ENCODE data around the gene GLT8D2. TPM values are rescaled to one million over a fixed set of nuclear protein-coding genes. Genes with fewer than 3 reads are reported as not detected.
A peak's percentile ranks its signal among the peaks of the same experiment; 100 is the strongest.

The GLT8D2 gene, protein sequence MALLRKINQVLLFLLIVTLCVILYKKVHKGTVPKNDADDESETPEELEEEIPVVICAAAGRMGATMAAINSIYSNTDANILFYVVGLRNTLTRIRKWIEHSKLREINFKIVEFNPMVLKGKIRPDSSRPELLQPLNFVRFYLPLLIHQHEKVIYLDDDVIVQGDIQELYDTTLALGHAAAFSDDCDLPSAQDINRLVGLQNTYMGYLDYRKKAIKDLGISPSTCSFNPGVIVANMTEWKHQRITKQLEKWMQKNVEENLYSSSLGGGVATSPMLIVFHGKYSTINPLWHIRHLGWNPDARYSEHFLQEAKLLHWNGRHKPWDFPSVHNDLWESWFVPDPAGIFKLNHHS
- 0.08 TPM for total RNA-seq (2013)
- polyA plus RNA-seq (not detected), polyA minus RNA-seq (not detected in 2 replicates), total RNA-seq (0 to 2.4 (median 0.07) reads per million in 11 experiments)

GRCh38 chr12:104049903-104050356, at the start of gene GLT8D2:
TSS of gene GLT8D2 (minus strand) at chr12:104050187. CDS start at chr12:104019648, 30,539 bp downstream.
- intact Hi-C loops (cut with micrococcal nuclease) = no loop called here
- Histone ChIP-seq H3K4me1 (ENCODE audit: control insufficient read depth in 1 of 2, insufficient read depth in 2 of 2, low read length in 2 of 2) (peaks cover 0 to 7% of the 10 kb centered on the region in 2 donors), H3K9me3 (replicated peaks in 1 of 2; ENCODE audit: control insufficient read depth in 1 of 2, insufficient read depth in 1 of 2, low read length in 2 of 2) (no peaks in the 10 kb centered on the region), H3K79me2 (ENCODE audit: insufficient read depth, low read length) (no peaks in the 10 kb centered on the region), H3K36me3 (replicated peaks in 1 of 2; ENCODE audit: control insufficient read depth in 1 of 2, insufficient read depth in 2 of 2, low read length in 2 of 2) (no peaks in the 10 kb centered on the region), H3K4me2 (replicated peaks; ENCODE audit: extremely low read depth, low read length, poor library complexity, severe bottlenecking) (peak within 1 kb of the TSS; percentile 12), H2AFZ (ENCODE audit: insufficient read depth, low read depth, low read length, poor library complexity, severe bottlenecking) (peak within 1 kb of the TSS; percentile 32), H4K20me1 (ENCODE audit: insufficient read depth, low read length) (no peaks in the 10 kb centered on the region), H3K9ac (ENCODE audit: insufficient read depth, low read length, poor library complexity, severe bottlenecking) (no peak within 1 kb of the TSS), H3K27me3 (ENCODE audit: control insufficient read depth in 2 of 2, insufficient read depth in 2 of 2, low read length in 2 of 2) (peaks cover 35 to 38% of the 10 kb centered on the region in 2 donors), H3K27ac (ENCODE audit: low read depth in 1 of 2, low read length in 2 of 2) (no peak within 1 kb of the TSS), H3K4me3 (replicated peaks in 1 of 3; ENCODE audit: low read depth in 2 of 3, low read length in 3 of 3) (no peak within 1 kb of the TSS)
- TF ChIP-seq, protein P1, sequence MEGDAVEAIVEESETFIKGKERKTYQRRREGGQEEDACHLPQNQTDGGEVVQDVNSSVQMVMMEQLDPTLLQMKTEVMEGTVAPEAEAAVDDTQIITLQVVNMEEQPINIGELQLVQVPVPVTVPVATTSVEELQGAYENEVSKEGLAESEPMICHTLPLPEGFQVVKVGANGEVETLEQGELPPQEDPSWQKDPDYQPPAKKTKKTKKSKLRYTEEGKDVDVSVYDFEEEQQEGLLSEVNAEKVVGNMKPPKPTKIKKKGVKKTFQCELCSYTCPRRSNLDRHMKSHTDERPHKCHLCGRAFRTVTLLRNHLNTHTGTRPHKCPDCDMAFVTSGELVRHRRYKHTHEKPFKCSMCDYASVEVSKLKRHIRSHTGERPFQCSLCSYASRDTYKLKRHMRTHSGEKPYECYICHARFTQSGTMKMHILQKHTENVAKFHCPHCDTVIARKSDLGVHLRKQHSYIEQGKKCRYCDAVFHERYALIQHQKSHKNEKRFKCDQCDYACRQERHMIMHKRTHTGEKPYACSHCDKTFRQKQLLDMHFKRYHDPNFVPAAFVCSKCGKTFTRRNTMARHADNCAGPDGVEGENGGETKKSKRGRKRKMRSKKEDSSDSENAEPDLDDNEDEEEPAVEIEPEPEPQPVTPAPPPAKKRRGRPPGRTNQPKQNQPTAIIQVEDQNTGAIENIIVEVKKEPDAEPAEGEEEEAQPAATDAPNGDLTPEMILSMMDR (IDR thresholded peaks at IDR 0.05) = no peak
- Mint-ChIP-seq H3K36me3 (no peaks in the 10 kb centered on the region), H3K27me3 (ENCODE audit: low read depth in 3 of 3) (peaks cover 29 to 40% (median 37%) of the 10 kb centered on the region in 3 donors), H3K4me3 (peak within 1 kb of the TSS in 1 of 2 donors; percentile 76), H3K27ac (no peak within 1 kb of the TSS), H3K9me3 (no peaks in the 10 kb centered on the region), H3K4me1 (peaks cover 8% of the 10 kb centered on the region)
- WGBS (ENCODE audit: insufficient coverage) = 1% methylated on average over 24 of the region's 24 CpGs
- no peak for DNase-seq

DNA sequence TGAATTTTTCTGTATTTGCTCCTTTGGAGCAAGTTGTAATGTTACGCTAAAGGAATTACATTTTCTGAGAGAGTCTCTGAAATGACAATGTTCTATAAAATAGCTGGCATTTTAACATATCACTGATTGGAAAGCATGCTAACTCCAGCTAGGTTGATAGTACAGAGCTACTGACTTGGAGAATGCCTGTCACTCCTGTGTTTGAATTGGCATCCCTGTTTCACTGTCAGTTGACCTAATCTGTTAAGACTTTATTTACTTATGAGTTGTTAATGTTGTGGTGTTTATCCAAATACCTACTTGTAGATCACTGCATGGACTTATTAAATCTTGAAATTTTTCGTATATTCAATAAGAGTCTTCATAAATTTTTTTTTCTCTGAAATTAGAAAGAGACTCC, 48.0 kb upstream of the GLT8D2 start:
- Histone ChIP-seq H4K20me1 (ENCODE audit: insufficient read depth, low read length) (no peaks in the 10 kb centered on the region), H3K9me3 (replicated peaks in 1 of 2; ENCODE audit: control insufficient read depth in 1 of 2, insufficient read depth in 1 of 2, low read length in 2 of 2) (no peaks in the 10 kb centered on the region), H3K9ac (ENCODE audit: insufficient read depth, low read length, poor library complexity, severe bottlenecking) (no peak overlapping the region), H3K4me1 (ENCODE audit: control insufficient read depth in 1 of 2, insufficient read depth in 2 of 2, low read length in 2 of 2) (no peaks in the 10 kb centered on the region), H3K36me3 (replicated peaks in 1 of 2; ENCODE audit: control insufficient read depth in 1 of 2, insufficient read depth in 2 of 2, low read length in 2 of 2) (peaks cover 91 to 99% of the 10 kb centered on the region in 2 donors), H3K4me2 (replicated peaks; ENCODE audit: extremely low read depth, low read length, poor library complexity, severe bottlenecking) (no peak overlapping the region), H2AFZ (ENCODE audit: insufficient read depth, low read depth, low read length, poor library complexity, severe bottlenecking) (no peak overlapping the region), H3K4me3 (replicated peaks in 1 of 3; ENCODE audit: low read depth in 2 of 3, low read length in 3 of 3) (no peak overlapping the region), H3K79me2 (ENCODE audit: insufficient read depth, low read length) (no peaks in the 10 kb centered on the region), H3K27me3 (ENCODE audit: control insufficient read depth in 2 of 2, insufficient read depth in 2 of 2, low read length in 2 of 2) (no peaks in the 10 kb centered on the region), H3K27ac (ENCODE audit: low read depth in 1 of 2, low read length in 2 of 2) (no peak overlapping the region)
- no peaks in the 10 kb centered on the region for H3K9me3 Mint-ChIP-seq
- H3K27me3 Mint-ChIP-seq (ENCODE audit: low read depth in 3 of 3) = no peaks in the 10 kb centered on the region
- no peaks in the 10 kb centered on the region for H3K4me1 Mint-ChIP-seq
- H3K36me3 Mint-ChIP-seq = peaks cover 69 to 84% of the 10 kb centered on the region in 2 donors
- DNase-seq = no peak
- H3K4me3 Mint-ChIP-seq = no peak overlapping the region
- intact Hi-C loops (cut with micrococcal nuclease) = no loop called here
- H3K27ac Mint-ChIP-seq = no peak overlapping the region
- TF ChIP-seq, protein P1 (IDR thresholded peaks at IDR 0.05) = no peak
- WGBS (ENCODE audit: insufficient coverage) = no CpG with 5 or more reads among the region's 2 CpGs

Measured in CD14-positive monocyte (primary cell).